SU-DHL-6 (cell line): ENCODE results near the gene ADAMTS10.

Experiments
- CTCF ChIP-seq: fragments of 200-600 bp; sonication (generic); IDR thresholded peaks from one replicate; pipeline ENCODE4 v1.5.1; 2017; ENCODE audit warnings: antibody characterized with exemption, mild to moderate bottlenecking, low read length, moderate library complexity; ENCODE audit not compliant: insufficient read depth, poor library complexity, severe bottlenecking
- EZH2phosphoT487 ChIP-seq: fragments of 200-600 bp; sonication (generic), shearing (Covaris generic); conservative IDR thresholded peaks from 2 replicates; pipeline ENCODE4 v1.6.1; 2018; ENCODE audit warnings: mild to moderate bottlenecking, antibody characterized with exemption, low read length, moderate library complexity, mixed read lengths

- no peak for TF ChIP-seq CTCF
- no peak for TF ChIP-seq EZH2phosphoT487
Observed at GRCh38 chr19:8561075-8561764, 49.3 kb downstream of the ADAMTS10 start.
